ENCODE results near the gene FAM114A1.

DNA sequence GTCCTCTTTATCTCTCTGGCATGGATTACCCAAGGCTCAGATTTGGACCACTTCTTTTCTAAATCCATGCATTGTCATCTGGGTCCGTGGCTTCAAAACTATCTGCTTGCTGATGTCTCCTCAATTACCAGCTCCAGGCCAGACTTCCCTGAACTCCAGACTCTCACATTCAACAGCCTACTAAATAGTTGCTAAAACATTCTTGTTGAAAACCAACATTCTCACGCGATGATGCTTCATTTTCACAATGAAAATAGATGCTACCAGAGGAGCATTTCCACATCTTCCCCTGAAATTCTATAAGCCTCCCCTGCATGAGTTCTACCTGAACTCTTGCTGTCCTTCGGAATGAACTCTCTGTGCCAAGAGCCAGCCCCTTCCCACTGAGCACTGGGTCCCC, 5.8 kb upstream of the FAM114A1 start:
- TF ChIP-seq, protein P1, sequence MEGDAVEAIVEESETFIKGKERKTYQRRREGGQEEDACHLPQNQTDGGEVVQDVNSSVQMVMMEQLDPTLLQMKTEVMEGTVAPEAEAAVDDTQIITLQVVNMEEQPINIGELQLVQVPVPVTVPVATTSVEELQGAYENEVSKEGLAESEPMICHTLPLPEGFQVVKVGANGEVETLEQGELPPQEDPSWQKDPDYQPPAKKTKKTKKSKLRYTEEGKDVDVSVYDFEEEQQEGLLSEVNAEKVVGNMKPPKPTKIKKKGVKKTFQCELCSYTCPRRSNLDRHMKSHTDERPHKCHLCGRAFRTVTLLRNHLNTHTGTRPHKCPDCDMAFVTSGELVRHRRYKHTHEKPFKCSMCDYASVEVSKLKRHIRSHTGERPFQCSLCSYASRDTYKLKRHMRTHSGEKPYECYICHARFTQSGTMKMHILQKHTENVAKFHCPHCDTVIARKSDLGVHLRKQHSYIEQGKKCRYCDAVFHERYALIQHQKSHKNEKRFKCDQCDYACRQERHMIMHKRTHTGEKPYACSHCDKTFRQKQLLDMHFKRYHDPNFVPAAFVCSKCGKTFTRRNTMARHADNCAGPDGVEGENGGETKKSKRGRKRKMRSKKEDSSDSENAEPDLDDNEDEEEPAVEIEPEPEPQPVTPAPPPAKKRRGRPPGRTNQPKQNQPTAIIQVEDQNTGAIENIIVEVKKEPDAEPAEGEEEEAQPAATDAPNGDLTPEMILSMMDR (IDR thresholded peaks at IDR 0.05): no peak
- no peak for TF ChIP-seq POLR2A (IDR thresholded peaks at IDR 0.05)

Data from ovary (tissue), 3 donors.